ENCODE data around the gene ATP11B.
"Not testable (repeated sequence)": the region's sequence is repeated elsewhere in the genome, so short reads cannot be mapped to it uniquely, and the experiment has no call there.

The ATP11B gene

GRCh38 chr3:182814419-182815062, 21.2 kb downstream of the ATP11B start:
- Histone ChIP-seq H3K9me3 (ENCODE audit: control insufficient read depth, insufficient read depth, low read length) (no peaks in the 10 kb centered on the region), H3K36me3 (ENCODE audit: control insufficient read depth, insufficient read depth, low read length) (no peaks in the 10 kb centered on the region), H3K4me3 (ENCODE audit: low read depth, low read length) (no peak overlapping the region), H3K4me1 (ENCODE audit: control insufficient read depth, insufficient read depth, low read length) (peaks cover 3% of the 10 kb centered on the region), H3K27me3 (ENCODE audit: control insufficient read depth, insufficient read depth, low read length) (no peaks in the 10 kb centered on the region), H3K9ac (ENCODE audit: low read depth, low read length) (no peak overlapping the region)

- no peaks in the 10 kb centered on the region for H3K27me3 ChIP-seq (ENCODE audit: control insufficient read depth, insufficient read depth, low read length)
- H3K9me3 ChIP-seq (ENCODE audit: control insufficient read depth, insufficient read depth, low read length) = no peaks in the 10 kb centered on the region
- no peak overlapping the region for H3K9ac ChIP-seq (ENCODE audit: low read depth, low read length)
- H3K4me1 ChIP-seq (ENCODE audit: control insufficient read depth, insufficient read depth, low read length) = peaks cover 3% of the 10 kb centered on the region
- H3K36me3 ChIP-seq (ENCODE audit: control insufficient read depth, insufficient read depth, low read length) = no peaks in the 10 kb centered on the region
- no peak overlapping the region for H3K4me3 ChIP-seq (ENCODE audit: low read depth, low read length)
Observed at GRCh38 chr3:182816181-182816580, 22.9 kb downstream of the ATP11B start.

GRCh38 chr3:182818296-182818978, 25.1 kb downstream of the ATP11B start:
- Histone ChIP-seq H3K9ac (ENCODE audit: low read depth, low read length) (no peak overlapping the region), H3K9me3 (ENCODE audit: control insufficient read depth, insufficient read depth, low read length) (no peaks in the 10 kb centered on the region), H3K4me3 (ENCODE audit: low read depth, low read length) (peak overlapping the region; percentile 9), H3K4me1 (ENCODE audit: control insufficient read depth, insufficient read depth, low read length) (peaks cover 3% of the 10 kb centered on the region), H3K27me3 (ENCODE audit: control insufficient read depth, insufficient read depth, low read length) (no peaks in the 10 kb centered on the region), H3K36me3 (ENCODE audit: control insufficient read depth, insufficient read depth, low read length) (no peaks in the 10 kb centered on the region)

- no peak overlapping the region for H3K9ac ChIP-seq (ENCODE audit: low read depth, low read length)
- no peaks in the 10 kb centered on the region for H3K27me3 ChIP-seq (ENCODE audit: control insufficient read depth, insufficient read depth, low read length)
- H3K4me3 ChIP-seq (ENCODE audit: low read depth, low read length) = no peak overlapping the region
Observed at GRCh38 chr3:182821221-182821981, 28.1 kb downstream of the ATP11B start.

GRCh38 chr3:182822260-182822659, 29.0 kb downstream of the ATP11B start:
- H3K27me3 ChIP-seq (ENCODE audit: control insufficient read depth, insufficient read depth, low read length); H3K36me3 ChIP-seq (ENCODE audit: control insufficient read depth, insufficient read depth, low read length); H3K9ac ChIP-seq (ENCODE audit: low read depth, low read length); H3K4me3 ChIP-seq (ENCODE audit: low read depth, low read length); H3K9me3 ChIP-seq (ENCODE audit: control insufficient read depth, insufficient read depth, low read length); H3K4me1 ChIP-seq (ENCODE audit: control insufficient read depth, insufficient read depth, low read length): not testable (repeated sequence)

More at GRCh38 chr3:182821221-182821981, 28.1 kb downstream of the ATP11B start:
- H3K36me3 ChIP-seq (ENCODE audit: control insufficient read depth, insufficient read depth, low read length) = no peaks in the 10 kb centered on the region
- no peaks in the 10 kb centered on the region for H3K9me3 ChIP-seq (ENCODE audit: control insufficient read depth, insufficient read depth, low read length)
- peaks cover 3% of the 10 kb centered on the region for H3K4me1 ChIP-seq (ENCODE audit: control insufficient read depth, insufficient read depth, low read length)

GRCh38 chr3:182824957-182825356, 31.7 kb downstream of the ATP11B start:
- no peaks in the 10 kb centered on the region for H3K27me3 ChIP-seq (ENCODE audit: control insufficient read depth, insufficient read depth, low read length)
- no peaks in the 10 kb centered on the region for H3K9me3 ChIP-seq (ENCODE audit: control insufficient read depth, insufficient read depth, low read length)
- no peak overlapping the region for H3K4me3 ChIP-seq (ENCODE audit: low read depth, low read length)
- H3K36me3 ChIP-seq (ENCODE audit: control insufficient read depth, insufficient read depth, low read length) = no peaks in the 10 kb centered on the region
- no peak overlapping the region for H3K9ac ChIP-seq (ENCODE audit: low read depth, low read length)
- H3K4me1 ChIP-seq (ENCODE audit: control insufficient read depth, insufficient read depth, low read length) = no peaks in the 10 kb centered on the region

- no peaks in the 10 kb centered on the region for H3K4me1 ChIP-seq (ENCODE audit: control insufficient read depth, insufficient read depth, low read length)
- no peak overlapping the region for H3K4me3 ChIP-seq (ENCODE audit: low read depth, low read length)
- no peaks in the 10 kb centered on the region for H3K9me3 ChIP-seq (ENCODE audit: control insufficient read depth, insufficient read depth, low read length)
- no peaks in the 10 kb centered on the region for H3K27me3 ChIP-seq (ENCODE audit: control insufficient read depth, insufficient read depth, low read length)
- H3K9ac ChIP-seq (ENCODE audit: low read depth, low read length) = no peak overlapping the region
- H3K36me3 ChIP-seq (ENCODE audit: control insufficient read depth, insufficient read depth, low read length) = no peaks in the 10 kb centered on the region
Observed at GRCh38 chr3:182829761-182830405, 36.6 kb downstream of the ATP11B start.

- Histone ChIP-seq H3K9ac (ENCODE audit: low read depth, low read length) (no peak overlapping the region), H3K9me3 (ENCODE audit: control insufficient read depth, insufficient read depth, low read length) (no peaks in the 10 kb centered on the region), H3K36me3 (ENCODE audit: control insufficient read depth, insufficient read depth, low read length) (no peaks in the 10 kb centered on the region), H3K4me1 (ENCODE audit: control insufficient read depth, insufficient read depth, low read length) (no peaks in the 10 kb centered on the region), H3K27me3 (ENCODE audit: control insufficient read depth, insufficient read depth, low read length) (no peaks in the 10 kb centered on the region), H3K4me3 (ENCODE audit: low read depth, low read length) (no peak overlapping the region)
Observed at GRCh38 chr3:182837855-182838454, 44.7 kb downstream of the ATP11B start.

GRCh38 chr3:182843478-182843877, 50.2 kb downstream of the ATP11B start:
- no peak overlapping the region for H3K4me3 ChIP-seq (ENCODE audit: low read depth, low read length)
- no peaks in the 10 kb centered on the region for H3K36me3 ChIP-seq (ENCODE audit: control insufficient read depth, insufficient read depth, low read length)
- H3K27me3 ChIP-seq (ENCODE audit: control insufficient read depth, insufficient read depth, low read length) = no peaks in the 10 kb centered on the region
- H3K9me3 ChIP-seq (ENCODE audit: control insufficient read depth, insufficient read depth, low read length) = no peaks in the 10 kb centered on the region
- H3K4me1 ChIP-seq (ENCODE audit: control insufficient read depth, insufficient read depth, low read length) = no peaks in the 10 kb centered on the region
- H3K9ac ChIP-seq (ENCODE audit: low read depth, low read length) = no peak overlapping the region

- H3K36me3 ChIP-seq (ENCODE audit: control insufficient read depth, insufficient read depth, low read length) = no peaks in the 10 kb centered on the region
- no peak overlapping the region for H3K4me3 ChIP-seq (ENCODE audit: low read depth, low read length)
- no peaks in the 10 kb centered on the region for H3K4me1 ChIP-seq (ENCODE audit: control insufficient read depth, insufficient read depth, low read length)
- H3K9ac ChIP-seq (ENCODE audit: low read depth, low read length) = no peak overlapping the region
- no peaks in the 10 kb centered on the region for H3K27me3 ChIP-seq (ENCODE audit: control insufficient read depth, insufficient read depth, low read length)
- H3K9me3 ChIP-seq (ENCODE audit: control insufficient read depth, insufficient read depth, low read length) = no peaks in the 10 kb centered on the region
Observed at GRCh38 chr3:182848906-182849305, 55.6 kb downstream of the ATP11B start.

GRCh38 chr3:182855076-182855475, 61.8 kb downstream of the ATP11B start:
- H3K36me3 ChIP-seq (ENCODE audit: control insufficient read depth, insufficient read depth, low read length) = no peaks in the 10 kb centered on the region
- no peak overlapping the region for H3K4me3 ChIP-seq (ENCODE audit: low read depth, low read length)
- no peaks in the 10 kb centered on the region for H3K9me3 ChIP-seq (ENCODE audit: control insufficient read depth, insufficient read depth, low read length)
- no peaks in the 10 kb centered on the region for H3K4me1 ChIP-seq (ENCODE audit: control insufficient read depth, insufficient read depth, low read length)
- no peak overlapping the region for H3K9ac ChIP-seq (ENCODE audit: low read depth, low read length)
- H3K27me3 ChIP-seq (ENCODE audit: control insufficient read depth, insufficient read depth, low read length) = no peaks in the 10 kb centered on the region
